Measurements from ENCODE around the gene TMEM141. TPM values are rescaled to one million over a fixed set of nuclear protein-coding genes. Genes with fewer than 3 reads are reported as not detected.

TMEM141 gene
- total and polyA plus RNA-seq, 2 experiments from 2014 or later, result 51.7 to 59.4 TPM

DNA sequence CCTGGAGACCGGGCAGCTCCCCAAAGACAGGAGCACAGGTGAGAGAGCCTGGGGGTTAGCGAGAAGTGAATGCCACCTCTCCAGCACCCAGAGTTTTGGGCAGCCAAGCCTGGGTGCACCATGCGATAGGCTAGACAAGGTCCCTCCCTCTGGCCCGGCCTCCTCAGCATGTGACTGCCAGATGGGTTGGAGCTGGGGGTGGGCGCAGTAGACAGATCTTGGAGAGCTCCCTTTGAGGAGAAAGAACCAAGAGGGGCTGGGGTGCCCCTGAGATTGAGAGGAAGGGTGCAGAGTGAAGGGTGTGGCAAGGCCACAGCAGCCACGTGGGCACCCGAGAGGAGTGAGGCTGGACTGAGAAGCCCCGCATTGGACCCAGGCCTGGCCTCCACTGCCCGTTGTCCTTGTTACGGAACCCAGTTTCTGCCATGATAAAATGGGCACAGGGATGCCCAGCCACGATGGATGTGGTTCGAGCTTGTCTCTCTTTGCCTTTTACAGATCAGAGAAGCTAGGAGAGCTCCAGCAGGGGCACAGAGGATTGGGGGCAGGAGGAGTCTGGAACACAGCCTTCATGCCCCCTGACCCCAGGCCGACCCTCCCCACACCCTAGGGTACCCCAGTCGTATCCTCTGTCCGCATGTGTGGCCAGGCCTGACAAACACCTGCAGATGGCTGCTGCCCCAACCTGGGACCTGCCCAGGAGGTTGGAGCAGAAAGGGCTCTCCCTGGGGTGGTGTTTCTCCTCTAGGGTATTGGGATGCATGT lies 1.4 kb downstream of the TMEM141 start:
- peaks cover 5% of the 10 kb centered on the region for H3K4me1 ChIP-seq (ENCODE audit: insufficient read depth)
- in situ Hi-C loops (cut with MboI), result no loop called here
- 0 out of 2 replicates have a peak, but pooled peaks cover 5% of the 10 kb centered on the region for H3K79me2 ChIP-seq (ENCODE audit: insufficient read depth)
- no peak for DNase-seq
- no peaks in the 10 kb centered on the region for H4K20me1 ChIP-seq (ENCODE audit: insufficient read depth)
- H3K4me2 ChIP-seq (ENCODE audit: unreplicated experiment), result peak overlapping the region; percentile 74
- H3K27ac ChIP-seq, result no peak overlapping the region
- no peaks in the 10 kb centered on the region for H3K9me3 ChIP-seq (ENCODE audit: low read depth)
- no peak overlapping the region for H2AFZ ChIP-seq
- no peaks in the 10 kb centered on the region for H3K36me3 ChIP-seq (ENCODE audit: low read depth)
- WGBS, 2 experiments (ENCODE audit: low coverage in 1 of 2, low lambda C conversion rate in 2 of 2, missing lambda C conversion rate in 2 of 2), result 84 to 89% methylated on average over 15 of the region's 15 CpGs
- TF ChIP-seq EZH2 (IDR thresholded peaks at IDR 0.05; ENCODE audit: insufficient read depth, poor library complexity, severe bottlenecking) (no peak), EZH2phosphoT487 (IDR thresholded peaks at IDR 0.05; ENCODE audit: insufficient read depth, low read depth) (no peak)
- peaks cover 4% of the 10 kb centered on the region; the same call in 1 of the 2 replicates for H3F3A ChIP-seq (ENCODE audit: insufficient read depth)
- H3K4me3 ChIP-seq, result no peak overlapping the region
- H3K9ac ChIP-seq, result no peak overlapping the region
- no peaks in the 10 kb centered on the region for H3K9me2 ChIP-seq (ENCODE audit: insufficient read depth)
- H3K27me3 ChIP-seq (replicated peaks; ENCODE audit: insufficient read depth), result peaks cover 8% of the 10 kb centered on the region

DNA sequence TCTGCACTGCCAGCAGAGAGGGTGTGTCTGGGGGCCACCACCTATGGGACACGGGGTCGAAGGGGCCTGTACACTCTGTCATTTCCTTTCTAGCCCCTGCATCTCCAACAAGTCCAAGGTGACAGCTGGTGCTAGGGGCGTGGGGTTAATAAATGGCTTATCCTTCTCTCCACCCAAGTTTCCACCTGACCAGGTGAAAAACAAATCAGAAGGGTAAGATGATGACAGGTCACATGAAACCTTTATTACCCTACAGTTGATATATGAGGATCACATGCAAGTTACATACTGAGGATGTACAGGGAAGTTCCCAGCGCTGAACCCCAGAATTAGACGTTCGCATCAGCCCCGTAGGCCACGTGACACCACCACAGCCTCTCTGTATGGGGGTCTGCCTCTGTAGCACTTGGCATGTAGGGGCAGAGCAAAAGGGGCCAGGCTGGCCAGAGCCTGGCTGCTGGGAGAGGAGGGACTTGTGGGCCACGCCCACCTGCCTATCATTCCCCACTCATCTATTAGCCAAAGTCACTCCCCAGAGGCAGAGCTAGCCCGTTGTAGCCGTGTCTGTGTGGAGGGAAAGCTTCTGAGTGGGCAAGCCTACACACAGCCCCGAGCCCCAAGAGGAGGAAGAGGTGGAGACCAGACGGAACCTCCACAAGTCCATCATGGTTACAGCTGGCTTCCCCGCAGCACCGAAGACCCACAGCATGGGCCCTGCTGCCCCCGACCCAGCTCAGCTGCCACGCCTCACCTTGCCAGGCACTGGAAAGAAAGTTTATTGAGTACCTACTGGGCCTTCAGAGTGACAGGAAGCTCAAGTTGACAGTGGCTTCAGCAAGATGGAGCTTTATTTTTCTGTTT lies 2.2 kb downstream of the TMEM141 start:
- Histone ChIP-seq H3K9ac (no peak overlapping the region), H3K27me3 (replicated peaks; ENCODE audit: insufficient read depth) (peaks cover 12% of the 10 kb centered on the region), H3K4me3 (no peak overlapping the region), H3F3A (ENCODE audit: insufficient read depth) (peaks cover 4% of the 10 kb centered on the region; the same call in 1 of the 2 replicates), H4K20me1 (ENCODE audit: insufficient read depth) (no peaks in the 10 kb centered on the region), H3K9me3 (ENCODE audit: low read depth) (no peaks in the 10 kb centered on the region), H3K79me2 (ENCODE audit: insufficient read depth) (0 out of 2 replicates have a peak, but pooled peaks cover 5% of the 10 kb centered on the region), H2AFZ (no peak overlapping the region), H3K4me1 (ENCODE audit: insufficient read depth) (peaks cover 5% of the 10 kb centered on the region), H3K36me3 (ENCODE audit: low read depth) (no peaks in the 10 kb centered on the region), H3K9me2 (ENCODE audit: insufficient read depth) (no peaks in the 10 kb centered on the region), H3K27ac (no peak overlapping the region), H3K4me2 (ENCODE audit: unreplicated experiment) (no peak overlapping the region)
- DNase-seq, result no peak
- WGBS, 2 experiments (ENCODE audit: low coverage in 1 of 2, low lambda C conversion rate in 2 of 2, missing lambda C conversion rate in 2 of 2), result 83 to 85% methylated on average over 17 of the region's 17 CpGs
- in situ Hi-C loops (cut with MboI), result no loop called here
- TF ChIP-seq EZH2phosphoT487 (IDR thresholded peaks at IDR 0.05; ENCODE audit: insufficient read depth, low read depth) (no peak), EZH2 (IDR thresholded peaks at IDR 0.05; ENCODE audit: insufficient read depth, poor library complexity, severe bottlenecking) (no peak)

DNA sequence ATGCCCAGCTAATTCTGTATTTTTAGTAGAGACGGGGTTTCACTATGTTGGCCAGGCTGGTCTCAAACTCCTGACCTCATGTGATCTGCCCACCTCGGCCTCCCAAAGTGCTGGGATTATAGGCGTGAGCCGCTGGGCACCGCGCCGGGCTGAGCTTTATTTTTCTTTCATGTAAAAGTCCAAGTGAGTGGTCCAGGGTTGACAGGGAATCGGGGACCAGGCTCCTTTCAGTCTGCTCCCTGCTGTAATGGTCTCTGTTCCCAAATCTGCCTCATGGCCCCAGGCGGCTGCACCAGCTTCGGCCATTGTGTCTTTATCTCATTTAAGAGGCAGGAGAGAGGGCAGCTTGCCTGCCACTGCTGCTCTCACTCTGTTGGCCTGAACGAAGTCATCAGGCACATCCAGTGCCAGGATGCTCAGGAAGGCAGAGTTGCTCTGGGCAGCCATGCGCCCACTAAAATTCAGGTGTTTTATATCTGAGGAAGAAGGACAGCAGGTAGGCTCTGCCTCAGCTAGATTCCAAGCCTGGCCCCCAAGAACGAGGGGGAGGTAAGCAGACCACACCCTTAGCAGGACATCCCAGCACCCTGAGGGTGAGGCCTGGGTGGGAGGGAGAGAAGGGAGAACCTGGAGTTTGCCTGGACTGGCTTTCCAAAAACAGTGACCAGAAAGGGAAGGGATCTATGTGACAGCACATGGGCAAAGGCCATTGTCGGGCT lies 3.3 kb downstream of the TMEM141 start:
- Histone ChIP-seq H3K79me2 (ENCODE audit: insufficient read depth) (0 out of 2 replicates have a peak, but pooled peaks cover 5% of the 10 kb centered on the region), H3F3A (ENCODE audit: insufficient read depth) (peaks cover 4% of the 10 kb centered on the region; the same call in 1 of the 2 replicates), H3K4me3 (no peak overlapping the region), H3K27me3 (replicated peaks; ENCODE audit: insufficient read depth) (peaks cover 23% of the 10 kb centered on the region), H3K36me3 (ENCODE audit: low read depth) (no peaks in the 10 kb centered on the region), H3K4me1 (ENCODE audit: insufficient read depth) (peaks cover 5% of the 10 kb centered on the region), H3K9ac (no peak overlapping the region), H3K4me2 (ENCODE audit: unreplicated experiment) (no peak overlapping the region), H3K9me3 (ENCODE audit: low read depth) (no peaks in the 10 kb centered on the region), H2AFZ (no peak overlapping the region), H4K20me1 (ENCODE audit: insufficient read depth) (no peaks in the 10 kb centered on the region), H3K27ac (no peak overlapping the region), H3K9me2 (ENCODE audit: insufficient read depth) (no peaks in the 10 kb centered on the region)
- no peak for DNase-seq
- TF ChIP-seq EZH2 (IDR thresholded peaks at IDR 0.05; ENCODE audit: insufficient read depth, poor library complexity, severe bottlenecking) (no peak), EZH2phosphoT487 (IDR thresholded peaks at IDR 0.05; ENCODE audit: insufficient read depth, low read depth) (no peak)
- in situ Hi-C loops (cut with MboI), result no loop called here
- WGBS, 2 experiments (ENCODE audit: low coverage in 1 of 2, low lambda C conversion rate in 2 of 2, missing lambda C conversion rate in 2 of 2), result 92 to 93% methylated on average over 14 of the region's 14 CpGs

DNA sequence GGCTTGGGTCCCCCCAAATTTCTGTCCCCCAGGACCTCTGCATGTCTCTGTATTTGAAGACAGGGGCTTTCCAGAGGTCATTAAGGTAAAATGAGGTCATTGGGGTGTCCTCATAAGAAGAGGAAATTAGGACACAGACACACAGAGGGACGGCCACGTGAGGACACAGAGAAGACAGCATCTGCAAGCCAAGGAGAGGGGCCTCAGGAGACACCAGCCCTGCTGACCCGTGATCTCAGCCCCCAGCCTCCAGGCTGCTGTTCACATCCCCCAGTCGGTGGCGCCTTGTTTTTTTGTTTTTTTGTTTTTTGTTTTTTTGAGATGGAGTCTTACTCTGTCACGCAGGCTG lies 3.8 kb downstream of the TMEM141 start:
- no peaks in the 10 kb centered on the region for H3K9me2 ChIP-seq (ENCODE audit: insufficient read depth)
- no peak overlapping the region for H2AFZ ChIP-seq
- TF ChIP-seq EZH2 (IDR thresholded peaks at IDR 0.05; ENCODE audit: insufficient read depth, poor library complexity, severe bottlenecking) (no peak), EZH2phosphoT487 (IDR thresholded peaks at IDR 0.05; ENCODE audit: insufficient read depth, low read depth) (no peak)
- H3K9me3 ChIP-seq (ENCODE audit: low read depth), result no peaks in the 10 kb centered on the region
- 85 to 86% methylated on average over 6 of the region's 6 CpGs for WGBS, 2 experiments (ENCODE audit: low coverage in 1 of 2, low lambda C conversion rate in 2 of 2, missing lambda C conversion rate in 2 of 2)
- no peak for DNase-seq
- H4K20me1 ChIP-seq (ENCODE audit: insufficient read depth), result no peaks in the 10 kb centered on the region
- no peak overlapping the region for H3K4me2 ChIP-seq (ENCODE audit: unreplicated experiment)
- no peak overlapping the region for H3K9ac ChIP-seq
- no peak overlapping the region for H3K4me3 ChIP-seq
- in situ Hi-C loops (cut with MboI), result no loop called here
- H3F3A ChIP-seq (ENCODE audit: insufficient read depth), result peaks cover 4% of the 10 kb centered on the region; the same call in 1 of the 2 replicates
- H3K27me3 ChIP-seq (replicated peaks; ENCODE audit: insufficient read depth), result peaks cover 28% of the 10 kb centered on the region
- peaks cover 5% of the 10 kb centered on the region for H3K4me1 ChIP-seq (ENCODE audit: insufficient read depth)
- H3K79me2 ChIP-seq (ENCODE audit: insufficient read depth), result 0 out of 2 replicates have a peak, but pooled peaks cover 5% of the 10 kb centered on the region
- H3K36me3 ChIP-seq (ENCODE audit: low read depth), result no peaks in the 10 kb centered on the region
- no peak overlapping the region for H3K27ac ChIP-seq

All from GM23248 (cell line).